Thoracic aorta (tissue), 2 donors: Measurements from ENCODE around the gene MED13L. TPM values are rescaled to one million over a fixed set of nuclear protein-coding genes. Genes with fewer than 3 reads are reported as not detected.

Experiments
- ATAC-seq: fragments of 150-250 bp; one replicate; pipeline ENCODE4 v1.8.0; 2017; ENCODE audit warnings: low read depth; ENCODE audit not compliant: insufficient number of reproducible peaks, low FRiP score
- DNase-seq: peaks from one replicate; pipeline ENCODE4 v3.0.0-alpha.2; 2020; ENCODE audit warnings: low spot score
- H3K27ac ChIP-seq, 2 donors: fragments of 200-600 bp; sonication (generic); 1 replicate in 1 of 2; 2 replicates in 1 of 2; pipeline ENCODE4 v1.5.1; 2016; ENCODE audit warnings: mild to moderate bottlenecking in 2 of 2, moderate library complexity in 2 of 2
- H3K27me3 ChIP-seq: fragments of 200-600 bp; sonication (generic); replicated peaks from 2 replicates; pipeline ENCODE4 v1.6.0; 2016; ENCODE audit warnings: mild to moderate bottlenecking; ENCODE audit not compliant: insufficient read depth
- H3K36me3 ChIP-seq: fragments of 200-600 bp; sonication (generic); one replicate; pipeline ENCODE4 v1.5.1; 2016
- H3K4me1 ChIP-seq, 2 donors: fragments of 200-600 bp; sonication (generic); 1 replicate in 1 of 2; 2 replicates in 1 of 2; pipeline versions ENCODE4 v1.5.1 to v1.6.0; 2016; ENCODE audit warnings: low read depth in 2 of 2, mild to moderate bottlenecking in 1 of 2; ENCODE audit not compliant: control insufficient read depth in 1 of 2
- H3K4me3 ChIP-seq: fragments of 200-600 bp; sonication (generic); 2 replicates; pipeline ENCODE4 v1.5.1; 2016; ENCODE audit warnings: mild to moderate bottlenecking
- H3K9me3 ChIP-seq: fragments of 200-600 bp; sonication (generic); 2 replicates; pipeline ENCODE4 v1.5.1; 2016
- total RNA-seq, 2 donors: library from RNA; depleted of rRNA; stranded (reverse); fragments of >200 nt; gene quantifications; one replicate each; pipeline versions ENCODE4 v1.1.0 to v1.2.3, GENCODE V29; 2016
- TF ChIP-seq, protein P1 (sequence below): fragments of 200-600 bp; sonication (generic); IDR thresholded peaks from one replicate; pipeline ENCODE4 v1.5.1; 2019; ENCODE audit warnings: antibody characterized with exemption

Gene MED13L
- total RNA-seq, 2 donors from 2014 or later, result 186 to 221 TPM

DNA sequence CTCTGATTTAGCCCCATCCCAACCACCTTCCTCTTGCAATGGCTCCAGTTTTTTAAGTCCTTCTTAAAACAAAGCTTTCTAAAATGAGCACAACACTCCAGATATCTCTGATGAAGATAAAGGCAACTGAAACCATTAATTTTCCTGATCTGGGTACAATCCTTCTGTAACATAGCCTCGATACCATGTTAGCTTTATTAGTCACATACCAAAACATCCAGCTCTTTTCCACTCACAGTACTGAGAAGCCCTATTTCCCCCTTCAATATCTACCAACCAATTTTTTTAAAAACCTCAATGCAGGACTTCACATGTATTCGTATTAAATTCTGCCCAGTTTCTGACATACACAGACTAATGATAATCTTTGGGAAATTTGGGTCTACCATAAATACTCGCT lies 105.9 kb downstream of the MED13L start:
- DNase-seq (no peak), ATAC-seq (no peak)
- no peaks in the 10 kb centered on the region for H3K27me3 ChIP-seq
- no peak overlapping the region for H3K27ac ChIP-seq
- no peaks in the 10 kb centered on the region for H3K9me3 ChIP-seq
- TF ChIP-seq, protein P1, sequence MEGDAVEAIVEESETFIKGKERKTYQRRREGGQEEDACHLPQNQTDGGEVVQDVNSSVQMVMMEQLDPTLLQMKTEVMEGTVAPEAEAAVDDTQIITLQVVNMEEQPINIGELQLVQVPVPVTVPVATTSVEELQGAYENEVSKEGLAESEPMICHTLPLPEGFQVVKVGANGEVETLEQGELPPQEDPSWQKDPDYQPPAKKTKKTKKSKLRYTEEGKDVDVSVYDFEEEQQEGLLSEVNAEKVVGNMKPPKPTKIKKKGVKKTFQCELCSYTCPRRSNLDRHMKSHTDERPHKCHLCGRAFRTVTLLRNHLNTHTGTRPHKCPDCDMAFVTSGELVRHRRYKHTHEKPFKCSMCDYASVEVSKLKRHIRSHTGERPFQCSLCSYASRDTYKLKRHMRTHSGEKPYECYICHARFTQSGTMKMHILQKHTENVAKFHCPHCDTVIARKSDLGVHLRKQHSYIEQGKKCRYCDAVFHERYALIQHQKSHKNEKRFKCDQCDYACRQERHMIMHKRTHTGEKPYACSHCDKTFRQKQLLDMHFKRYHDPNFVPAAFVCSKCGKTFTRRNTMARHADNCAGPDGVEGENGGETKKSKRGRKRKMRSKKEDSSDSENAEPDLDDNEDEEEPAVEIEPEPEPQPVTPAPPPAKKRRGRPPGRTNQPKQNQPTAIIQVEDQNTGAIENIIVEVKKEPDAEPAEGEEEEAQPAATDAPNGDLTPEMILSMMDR, result no peak
- H3K36me3 ChIP-seq, result no peaks in the 10 kb centered on the region
- peaks cover 26 to 50% of the 10 kb centered on the region in 2 donors for H3K4me1 ChIP-seq
- H3K4me3 ChIP-seq, result no peak overlapping the region

GRCh38 chr12:116169071-116169470 lies 108.4 kb downstream of the MED13L start:
- no peak overlapping the region for H3K4me3 ChIP-seq
- no peaks in the 10 kb centered on the region for H3K27me3 ChIP-seq
- H3K36me3 ChIP-seq, result no peaks in the 10 kb centered on the region
- H3K9me3 ChIP-seq, result no peaks in the 10 kb centered on the region
- ATAC-seq, result no peak
- no peak for DNase-seq
- H3K4me1 ChIP-seq, result peaks cover 47 to 63% of the 10 kb centered on the region in 2 donors
- peak overlapping the region in 1 of 2 donors; percentile 9 for H3K27ac ChIP-seq
- TF ChIP-seq, protein P1, result no peak

GRCh38 chr12:116166306-116166705 lies 111.2 kb downstream of the MED13L start:
- no peaks in the 10 kb centered on the region for H3K9me3 ChIP-seq
- H3K4me1 ChIP-seq, result peaks cover 40 to 53% of the 10 kb centered on the region in 2 donors
- DNase-seq (no peak), ATAC-seq (no peak)
- TF ChIP-seq, protein P1, result no peak
- H3K27ac ChIP-seq, result peak overlapping the region; percentile 42 to 66
- no peaks in the 10 kb centered on the region for H3K36me3 ChIP-seq
- H3K27me3 ChIP-seq, result no peaks in the 10 kb centered on the region
- no peak overlapping the region for H3K4me3 ChIP-seq

- no peak overlapping the region for H3K27ac ChIP-seq
- H3K4me3 ChIP-seq, result no peak overlapping the region
- DNase-seq, result no peak
- H3K27me3 ChIP-seq, result no peaks in the 10 kb centered on the region
- peaks cover 43 to 45% of the 10 kb centered on the region in 2 donors for H3K4me1 ChIP-seq
- no peaks in the 10 kb centered on the region for H3K9me3 ChIP-seq
- peak; percentile 63 for ATAC-seq
- H3K36me3 ChIP-seq, result no peaks in the 10 kb centered on the region
- TF ChIP-seq, protein P1, result no peak
These were observed 112.5 kb downstream of the MED13L start for GRCh38 chr12:116165036-116165425.

DNA sequence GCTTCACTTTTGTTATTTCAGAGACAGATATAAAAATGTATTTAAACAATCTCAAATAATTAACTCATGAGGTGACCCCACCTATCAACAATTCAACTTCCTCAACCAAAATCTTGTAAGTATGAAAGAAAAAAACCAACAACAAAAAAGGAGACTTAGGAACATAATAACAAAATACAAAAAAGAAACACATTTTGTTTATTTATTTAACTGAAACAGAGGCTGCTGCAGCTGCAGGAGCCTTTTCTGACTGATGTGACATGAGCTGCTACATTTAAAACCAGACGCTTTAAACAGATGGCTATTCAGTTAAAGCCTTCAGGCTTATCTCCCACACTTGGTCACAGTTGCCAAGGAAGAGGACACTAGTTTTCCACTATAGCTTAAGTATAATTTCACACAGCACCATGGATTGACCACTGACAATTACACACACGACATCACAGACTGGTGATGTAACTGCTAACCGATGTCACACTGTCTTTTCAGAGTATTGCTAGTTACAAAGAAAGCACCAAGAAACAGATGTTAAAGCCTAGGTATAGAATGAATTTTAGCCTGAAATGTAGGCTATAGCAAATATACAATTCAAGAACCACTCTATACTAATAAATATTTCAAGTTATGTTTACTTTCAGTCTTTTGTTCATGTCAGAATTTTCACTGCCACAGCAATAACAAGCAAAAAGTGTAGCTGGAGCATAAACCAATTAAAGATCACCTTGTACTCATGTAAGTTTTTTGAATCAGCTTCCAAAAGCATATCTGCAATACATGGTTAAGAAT lies 113.0 kb downstream of the MED13L start:
- no peaks in the 10 kb centered on the region for H3K27me3 ChIP-seq
- no peak overlapping the region for H3K4me3 ChIP-seq
- no peaks in the 10 kb centered on the region for H3K36me3 ChIP-seq
- no peaks in the 10 kb centered on the region for H3K9me3 ChIP-seq
- TF ChIP-seq, protein P1, result no peak
- peaks cover 46 to 49% of the 10 kb centered on the region in 2 donors for H3K4me1 ChIP-seq
- no peak for DNase-seq
- H3K27ac ChIP-seq, result peak overlapping the region in 1 of 2 donors; percentile 9
- ATAC-seq, result no peak
